HepG2 (cell line): ENCODE data around the gene GNAI2. TPM values are rescaled to one million over a fixed set of nuclear protein-coding genes. Genes with fewer than 3 reads are reported as not detected.
A peak's percentile ranks its signal among the peaks of the same experiment; 100 is the strongest.

ENCODE experiments used
- ARNT ChIP-seq: fragments of 450-650 bp; IDR thresholded peaks from 2 replicates; pipeline ENCODE4 v1.6.1; 2017
- ATF1 ChIP-seq: IDR thresholded peaks from 2 replicates; pipeline ENCODE4 v1.6.1; 2016; ENCODE audit warnings: mild to moderate bottlenecking, control low read depth
- CHD2 ChIP-seq: IDR thresholded peaks from 2 replicates; pipeline ENCODE4 v1.6.1; 2011; ENCODE audit warnings: low read depth, low read length, improper control_type of control experiment
- HES4 ChIP-seq: sonication (generic); formaldehyde crosslinking; IDR thresholded peaks from 2 replicates; pipeline ENCODE4 v1.9.0; 2021; ENCODE audit warnings: mild to moderate bottlenecking, missing genetic modification reagents, borderline replicate concordance
- KMT2A ChIP-seq: sonication (generic); formaldehyde crosslinking; IDR thresholded peaks from 2 replicates; pipeline ENCODE4 v1.4.0; 2020; ENCODE audit warnings: missing genetic modification reagents
- MBNL3 ChIP-seq: fragments of 250-450 bp; sonication (Bioruptor Pico); conservative IDR thresholded peaks from 2 replicates; pipeline ENCODE4 v1.8.0; 2022; ENCODE audit warnings: mild to moderate bottlenecking, inconsistent platforms
- MYC ChIP-seq: sonication (generic); formaldehyde crosslinking; IDR thresholded peaks from 2 replicates; pipeline ENCODE4 v1.9.0; 2021; ENCODE audit warnings: missing genetic modification reagents, borderline replicate concordance
- MYNN ChIP-seq: sonication (generic); formaldehyde crosslinking; IDR thresholded peaks from 2 replicates; pipeline ENCODE4 v1.4.0; 2020; ENCODE audit warnings: mild to moderate bottlenecking, low read depth, missing genetic modification reagents
- NFATC3 ChIP-seq: sonication (generic); formaldehyde crosslinking; IDR thresholded peaks from 2 replicates; pipeline ENCODE4 v1.5.1; 2020; ENCODE audit warnings: mild to moderate bottlenecking, missing genetic modification reagents
- RXRB ChIP-seq: IDR thresholded peaks from 2 replicates; pipeline ENCODE4 v1.6.1; 2016; ENCODE audit warnings: borderline replicate concordance, missing genetic modification reagents, missing compliant biosample characterization
- SP2 ChIP-seq: sonication (generic); formaldehyde crosslinking; IDR thresholded peaks from 2 replicates; pipeline ENCODE4 v1.5.1; 2020; ENCODE audit warnings: mild to moderate bottlenecking, missing genetic modification reagents
- SP5 ChIP-seq: IDR thresholded peaks from 2 replicates; pipeline ENCODE4 v1.6.1; 2016; ENCODE audit warnings: low read depth, borderline replicate concordance
- TCF7 ChIP-seq: sonication (generic); IDR thresholded peaks from 2 replicates; pipeline ENCODE4 v1.6.1; 2016; ENCODE audit warnings: antibody characterized with exemption, low read depth
- ZBTB25 ChIP-seq: IDR thresholded peaks from 2 replicates; pipeline ENCODE4 v1.6.1; 2018; ENCODE audit warnings: missing genetic modification reagents
- ZNF432 ChIP-seq: sonication (generic); formaldehyde crosslinking; IDR thresholded peaks from 2 replicates; pipeline ENCODE4 v1.5.0; 2020; ENCODE audit warnings: missing genetic modification reagents, mild to moderate bottlenecking, borderline replicate concordance
- ZNF577 ChIP-seq: sonication (generic); formaldehyde crosslinking; IDR thresholded peaks from 2 replicates; pipeline ENCODE4 v1.4.0; 2020; ENCODE audit warnings: mild to moderate bottlenecking, low read depth, missing genetic modification reagents, borderline replicate concordance
- ZNF660 ChIP-seq: sonication (generic); formaldehyde crosslinking; IDR thresholded peaks from 2 replicates; pipeline ENCODE4 v1.5.1; 2020; ENCODE audit warnings: mild to moderate bottlenecking, low read depth, missing genetic modification reagents, borderline replicate concordance
- ZNF839 ChIP-seq: sonication (generic); formaldehyde crosslinking; IDR thresholded peaks from 2 replicates; pipeline ENCODE4 v1.4.0; 2020; ENCODE audit warnings: missing genetic modification reagents, mild to moderate bottlenecking, borderline replicate concordance
- polyA plus RNA-seq, 8 experiments: library from polyadenylated mRNA; depleted of rRNA in 3 of 8; stranded (reverse) in 7 of 8; unstranded in 1 of 8; fragments of >200 nt; fragmentation: Illumina TruSeq in 4 of 8; extraction: Trizol in 4 of 8; gene quantifications; 2 replicates each; pipeline versions ENCODE4 v1.2.1 to v1.2.3, GENCODE V29; 2011 to 2016; ENCODE audit warnings: low read depth in 4 of 8, missing spikeins in 1 of 8, mixed read lengths in 1 of 8; ENCODE audit not compliant: insufficient read depth in 1 of 8
- total RNA-seq, 5 experiments: library from RNA; depleted of rRNA; stranded (reverse); fragments of >200 nt; fragmentation: Illumina TruSeq; extraction: Trizol; gene quantifications; 2 replicates each; pipeline ENCODE4 v1.2.3, GENCODE V29; 2016; ENCODE audit warnings: low read depth in 1 of 5
- TF ChIP-seq, protein P1 (sequence below): sonication (generic); formaldehyde crosslinking; IDR thresholded peaks from 2 replicates; pipeline ENCODE4 v1.5.0; 2020; ENCODE audit warnings: mild to moderate bottlenecking, missing genetic modification reagents, borderline replicate concordance
- TF ChIP-seq, protein P2 (sequence below): sonication (generic); IDR thresholded peaks from 2 replicates; pipeline ENCODE4 v1.6.1; 2016; ENCODE audit warnings: low read depth, borderline replicate concordance
- TF ChIP-seq, protein P3 (sequence below): IDR thresholded peaks from 2 replicates; pipeline ENCODE4 v1.6.1; 2012; ENCODE audit warnings: low read length, improper control_type of control experiment

The GNAI2 gene
- total and polyA plus RNA-seq, 2 of the 13 experiments (the other 11 are each of a cell fraction or from before 2014, with no cell fraction given): 51.1 to 66.2 TPM

DNA sequence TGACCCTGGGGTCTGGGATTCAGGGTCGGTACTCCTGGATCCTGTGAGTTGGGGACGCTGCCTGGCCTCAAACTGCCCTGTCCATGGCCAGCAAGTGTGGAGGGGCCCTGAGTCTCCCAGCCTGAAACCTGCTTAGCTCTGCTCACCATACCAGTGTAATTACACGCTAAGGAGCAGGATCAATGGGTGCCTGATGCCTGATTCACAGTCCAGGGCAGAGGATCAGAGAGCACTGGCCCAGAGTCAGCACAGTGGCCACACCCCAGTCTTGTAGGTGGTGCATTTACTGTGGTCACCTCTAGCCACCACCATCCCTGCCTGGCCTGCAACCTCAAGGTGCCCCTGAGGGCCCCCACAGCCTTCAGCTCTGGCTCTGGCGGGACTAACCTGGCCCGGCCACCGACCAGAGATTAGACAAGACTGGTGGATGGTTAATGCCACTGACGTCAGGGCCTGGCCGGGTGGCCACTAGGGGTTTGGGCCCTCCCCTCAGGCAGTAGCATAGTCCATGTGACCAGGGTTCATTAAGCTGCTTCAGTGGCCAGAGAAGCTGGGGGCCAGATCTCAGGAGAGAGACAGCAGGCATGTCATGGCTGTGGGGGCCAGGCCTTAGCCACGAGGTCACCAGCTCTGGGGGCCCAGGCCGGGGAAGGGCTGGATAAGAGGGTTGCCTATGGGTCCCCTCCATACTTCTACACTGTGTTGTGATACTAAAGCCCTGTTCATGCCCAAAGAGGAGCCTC, 34.3 kb upstream of the GNAI2 start (continued):
- TF ChIP-seq ZBTB25 (CRISPR knock-in tag) (no peak), SP2 (0 out of 2 replicates have a peak, but pooled peaks have one; percentile 12), HES4 (CRISPR knock-in tag) (no peak), ZNF577 (CRISPR knock-in tag) (no peak), CHD2 (no peak), ARNT (no peak), ZNF660 (CRISPR knock-in tag) (no peak), TCF7 (no peak), ZNF839 (CRISPR knock-in tag) (no peak), ZNF432 (no peak), NFATC3 (CRISPR knock-in tag) (no peak), MBNL3 (CRISPR knock-in tag) (no peak), SP5 (CRISPR knock-in tag) (peak; percentile 8; the same call in 1 of the 2 replicates), RXRB (peak; percentile 47; the same call in 1 of the 2 replicates), MYC (CRISPR knock-in tag) (peak; percentile 81), MYNN (no peak), KMT2A (CRISPR knock-in tag) (no peak), ATF1 (CRISPR knock-in tag) (no peak)
- TF ChIP-seq, protein P1, sequence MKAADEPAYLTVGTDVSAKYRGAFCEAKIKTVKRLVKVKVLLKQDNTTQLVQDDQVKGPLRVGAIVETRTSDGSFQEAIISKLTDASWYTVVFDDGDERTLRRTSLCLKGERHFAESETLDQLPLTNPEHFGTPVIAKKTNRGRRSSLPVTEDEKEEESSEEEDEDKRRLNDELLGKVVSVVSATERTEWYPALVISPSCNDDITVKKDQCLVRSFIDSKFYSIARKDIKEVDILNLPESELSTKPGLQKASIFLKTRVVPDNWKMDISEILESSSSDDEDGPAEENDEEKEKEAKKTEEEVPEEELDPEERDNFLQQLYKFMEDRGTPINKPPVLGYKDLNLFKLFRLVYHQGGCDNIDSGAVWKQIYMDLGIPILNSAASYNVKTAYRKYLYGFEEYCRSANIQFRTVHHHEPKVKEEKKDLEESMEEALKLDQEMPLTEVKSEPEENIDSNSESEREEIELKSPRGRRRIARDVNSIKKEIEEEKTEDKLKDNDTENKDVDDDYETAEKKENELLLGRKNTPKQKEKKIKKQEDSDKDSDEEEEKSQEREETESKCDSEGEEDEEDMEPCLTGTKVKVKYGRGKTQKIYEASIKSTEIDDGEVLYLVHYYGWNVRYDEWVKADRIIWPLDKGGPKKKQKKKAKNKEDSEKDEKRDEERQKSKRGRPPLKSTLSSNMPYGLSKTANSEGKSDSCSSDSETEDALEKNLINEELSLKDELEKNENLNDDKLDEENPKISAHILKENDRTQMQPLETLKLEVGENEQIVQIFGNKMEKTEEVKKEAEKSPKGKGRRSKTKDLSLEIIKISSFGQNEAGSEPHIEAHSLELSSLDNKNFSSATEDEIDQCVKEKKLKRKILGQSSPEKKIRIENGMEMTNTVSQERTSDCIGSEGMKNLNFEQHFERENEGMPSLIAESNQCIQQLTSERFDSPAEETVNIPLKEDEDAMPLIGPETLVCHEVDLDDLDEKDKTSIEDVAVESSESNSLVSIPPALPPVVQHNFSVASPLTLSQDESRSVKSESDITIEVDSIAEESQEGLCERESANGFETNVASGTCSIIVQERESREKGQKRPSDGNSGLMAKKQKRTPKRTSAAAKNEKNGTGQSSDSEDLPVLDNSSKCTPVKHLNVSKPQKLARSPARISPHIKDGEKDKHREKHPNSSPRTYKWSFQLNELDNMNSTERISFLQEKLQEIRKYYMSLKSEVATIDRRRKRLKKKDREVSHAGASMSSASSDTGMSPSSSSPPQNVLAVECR (CRISPR knock-in tag): peak; percentile 50; the same call in 1 of the 2 replicates
- TF ChIP-seq, protein P2, sequence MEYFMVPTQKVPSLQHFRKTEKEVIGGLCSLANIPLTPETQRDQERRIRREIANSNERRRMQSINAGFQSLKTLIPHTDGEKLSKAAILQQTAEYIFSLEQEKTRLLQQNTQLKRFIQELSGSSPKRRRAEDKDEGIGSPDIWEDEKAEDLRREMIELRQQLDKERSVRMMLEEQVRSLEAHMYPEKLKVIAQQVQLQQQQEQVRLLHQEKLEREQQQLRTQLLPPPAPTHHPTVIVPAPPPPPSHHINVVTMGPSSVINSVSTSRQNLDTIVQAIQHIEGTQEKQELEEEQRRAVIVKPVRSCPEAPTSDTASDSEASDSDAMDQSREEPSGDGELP: no peak
- TF ChIP-seq, protein P3, sequence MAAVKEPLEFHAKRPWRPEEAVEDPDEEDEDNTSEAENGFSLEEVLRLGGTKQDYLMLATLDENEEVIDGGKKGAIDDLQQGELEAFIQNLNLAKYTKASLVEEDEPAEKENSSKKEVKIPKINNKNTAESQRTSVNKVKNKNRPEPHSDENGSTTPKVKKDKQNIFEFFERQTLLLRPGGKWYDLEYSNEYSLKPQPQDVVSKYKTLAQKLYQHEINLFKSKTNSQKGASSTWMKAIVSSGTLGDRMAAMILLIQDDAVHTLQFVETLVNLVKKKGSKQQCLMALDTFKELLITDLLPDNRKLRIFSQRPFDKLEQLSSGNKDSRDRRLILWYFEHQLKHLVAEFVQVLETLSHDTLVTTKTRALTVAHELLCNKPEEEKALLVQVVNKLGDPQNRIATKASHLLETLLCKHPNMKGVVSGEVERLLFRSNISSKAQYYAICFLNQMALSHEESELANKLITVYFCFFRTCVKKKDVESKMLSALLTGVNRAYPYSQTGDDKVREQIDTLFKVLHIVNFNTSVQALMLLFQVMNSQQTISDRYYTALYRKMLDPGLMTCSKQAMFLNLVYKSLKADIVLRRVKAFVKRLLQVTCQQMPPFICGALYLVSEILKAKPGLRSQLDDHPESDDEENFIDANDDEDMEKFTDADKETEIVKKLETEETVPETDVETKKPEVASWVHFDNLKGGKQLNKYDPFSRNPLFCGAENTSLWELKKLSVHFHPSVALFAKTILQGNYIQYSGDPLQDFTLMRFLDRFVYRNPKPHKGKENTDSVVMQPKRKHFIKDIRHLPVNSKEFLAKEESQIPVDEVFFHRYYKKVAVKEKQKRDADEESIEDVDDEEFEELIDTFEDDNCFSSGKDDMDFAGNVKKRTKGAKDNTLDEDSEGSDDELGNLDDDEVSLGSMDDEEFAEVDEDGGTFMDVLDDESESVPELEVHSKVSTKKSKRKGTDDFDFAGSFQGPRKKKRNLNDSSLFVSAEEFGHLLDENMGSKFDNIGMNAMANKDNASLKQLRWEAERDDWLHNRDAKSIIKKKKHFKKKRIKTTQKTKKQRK: no peak
